Measurements from ENCODE around the gene ARPP21.
"Not testable (repeated sequence)": the region's sequence is repeated elsewhere in the genome, so short reads cannot be mapped to it uniquely, and the experiment has no call there.

ARPP21 gene

DNA sequence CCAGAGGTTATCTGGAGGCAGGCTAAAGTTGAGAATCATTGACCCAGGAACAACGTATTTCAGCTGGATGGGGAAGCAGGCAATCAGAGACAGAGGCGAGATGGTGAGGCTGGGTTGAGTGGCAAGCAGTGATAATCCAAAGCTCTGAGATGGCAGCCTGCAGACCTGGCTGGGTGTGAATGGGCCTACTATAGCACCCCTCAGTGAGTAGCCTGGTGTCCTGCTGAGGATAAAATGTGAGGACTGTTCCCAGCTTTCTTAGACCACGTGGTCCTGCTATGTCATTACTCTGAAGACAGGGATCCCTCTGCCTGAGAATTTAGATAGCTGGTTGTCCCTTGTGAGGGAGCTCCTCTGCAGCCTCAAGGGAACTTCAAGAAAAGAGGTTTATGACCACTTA, 141.5 kb downstream of the ARPP21 start:
- no peak for DNase-seq (ENCODE audit: low read depth)

DNA sequence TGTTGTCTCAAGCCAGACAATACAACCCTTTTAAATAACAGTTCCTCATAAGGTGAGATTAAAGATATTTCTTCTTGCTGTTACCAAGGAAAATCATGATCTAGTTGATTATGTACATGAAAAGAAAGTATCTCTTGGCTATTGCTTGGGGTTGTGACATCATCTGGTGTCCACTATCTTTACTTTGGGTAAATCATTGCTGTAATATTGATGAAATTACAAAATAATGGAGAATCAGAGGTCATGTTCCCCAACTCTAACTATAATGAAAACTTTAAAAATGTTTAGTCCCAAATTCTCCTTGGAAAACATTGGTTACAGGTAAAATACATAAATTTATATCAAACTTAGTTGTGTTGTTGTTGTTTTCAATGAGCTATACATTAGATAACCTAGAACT, 142.2 kb downstream of the ARPP21 start:
- DNase-seq (ENCODE audit: low read depth), result no peak

- DNase-seq (ENCODE audit: low read depth), result no peak
Observed at GRCh38 chr3:35782355-35782754, 143.0 kb downstream of the ARPP21 start.

DNA sequence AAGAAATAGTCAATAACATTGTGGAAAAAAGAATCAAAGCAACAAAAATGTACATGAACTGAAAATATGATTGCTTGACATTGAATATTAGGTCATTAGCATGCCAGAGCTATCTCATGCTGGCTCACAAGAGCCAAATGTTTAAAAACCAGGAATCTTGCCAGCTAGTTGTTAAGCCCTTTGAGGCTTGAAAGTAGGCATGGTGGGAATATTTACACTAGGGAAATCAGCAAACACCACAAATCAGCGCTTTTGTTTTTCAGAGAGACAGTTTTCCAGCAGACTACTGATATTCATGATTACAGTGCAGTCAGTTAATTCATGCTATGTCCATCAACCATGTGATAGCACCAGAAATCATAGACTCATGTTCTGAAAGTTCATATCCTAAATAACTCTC, 144.8 kb downstream of the ARPP21 start:
- no peak for DNase-seq (ENCODE audit: low read depth)

- no peak for DNase-seq (ENCODE audit: low read depth)
Observed at GRCh38 chr3:35785234-35785888, 146.0 kb downstream of the ARPP21 start.

DNA sequence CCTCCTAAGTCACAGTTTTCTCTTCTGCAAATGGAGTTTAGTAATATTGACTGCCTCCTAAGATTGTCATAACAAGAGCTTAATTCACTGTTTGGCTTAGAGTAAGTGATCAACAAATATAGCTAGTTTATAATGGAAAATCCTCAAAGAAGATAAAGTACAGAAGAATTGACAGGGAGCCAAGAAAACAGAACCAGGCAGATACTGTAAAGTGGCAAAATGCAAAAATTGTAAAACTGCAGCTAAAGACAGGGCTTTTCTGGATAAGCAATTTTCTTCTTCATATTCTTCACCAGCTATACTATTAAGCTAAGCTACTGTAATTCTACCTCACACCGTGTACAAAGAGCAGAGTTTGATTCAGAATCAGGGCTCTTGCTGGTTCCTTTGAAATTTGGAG, 148.6 kb downstream of the ARPP21 start:
- no peak for DNase-seq (ENCODE audit: low read depth)

DNA sequence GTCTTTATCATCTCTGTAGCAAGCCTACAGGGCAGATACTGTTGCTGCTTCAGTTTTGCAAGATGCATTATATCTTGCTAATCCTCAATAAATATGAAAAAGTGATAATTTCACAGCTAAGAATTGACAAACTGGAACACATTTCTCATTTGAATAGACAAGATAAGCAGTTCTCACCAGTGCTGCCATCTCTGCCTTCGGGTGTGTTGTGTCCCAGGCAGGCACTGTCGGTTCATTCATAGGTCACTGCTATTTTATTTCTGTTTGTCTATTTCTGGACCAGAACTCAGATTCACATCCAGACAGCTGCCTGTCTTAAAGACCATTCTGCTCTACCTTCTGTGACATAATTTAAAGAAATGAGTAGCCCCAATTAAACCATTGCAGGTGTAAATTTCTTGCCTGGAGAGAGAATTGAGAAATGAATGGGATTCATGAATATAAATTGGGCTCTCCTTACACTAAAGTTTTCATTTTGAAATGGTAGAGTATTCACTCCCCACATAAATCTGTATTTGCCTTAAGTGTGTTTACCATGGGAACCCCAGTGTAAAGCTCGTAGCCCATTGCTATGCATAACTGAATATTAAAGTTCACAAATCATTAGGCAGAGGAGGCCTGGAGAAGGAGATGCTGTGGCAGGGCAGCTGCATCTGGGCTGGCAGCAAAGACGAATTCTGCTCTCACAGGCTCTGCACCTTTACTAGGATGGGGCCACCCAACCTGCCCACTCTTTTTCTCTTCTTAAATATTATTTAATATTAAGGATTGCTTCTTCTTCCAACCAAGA, 149.9 kb downstream of the ARPP21 start:
- no peak for DNase-seq (ENCODE audit: low read depth)

- DNase-seq (ENCODE audit: low read depth), result no peak
Observed at GRCh38 chr3:35790764-35791163, 151.4 kb downstream of the ARPP21 start.

DNA sequence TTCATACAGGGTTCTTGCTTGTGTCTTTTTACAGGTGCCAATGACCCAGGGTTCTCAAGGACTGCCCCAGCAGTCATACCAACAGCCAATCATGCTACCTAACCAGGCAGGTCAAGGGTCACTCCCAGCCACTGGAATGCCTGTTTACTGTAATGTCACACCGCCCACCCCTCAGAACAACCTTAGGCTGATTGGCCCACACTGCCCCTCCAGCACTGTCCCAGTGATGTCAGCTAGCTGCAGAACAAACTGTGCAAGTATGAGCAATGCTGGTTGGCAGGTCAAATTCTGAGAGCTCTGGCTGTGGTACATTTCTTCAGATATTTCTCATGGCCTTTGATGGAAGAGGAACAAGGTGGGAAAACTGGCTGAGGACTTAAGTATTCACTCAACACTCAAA, 154.3 kb downstream of the ARPP21 start:
- DNase-seq (ENCODE audit: low read depth), result no peak

DNA sequence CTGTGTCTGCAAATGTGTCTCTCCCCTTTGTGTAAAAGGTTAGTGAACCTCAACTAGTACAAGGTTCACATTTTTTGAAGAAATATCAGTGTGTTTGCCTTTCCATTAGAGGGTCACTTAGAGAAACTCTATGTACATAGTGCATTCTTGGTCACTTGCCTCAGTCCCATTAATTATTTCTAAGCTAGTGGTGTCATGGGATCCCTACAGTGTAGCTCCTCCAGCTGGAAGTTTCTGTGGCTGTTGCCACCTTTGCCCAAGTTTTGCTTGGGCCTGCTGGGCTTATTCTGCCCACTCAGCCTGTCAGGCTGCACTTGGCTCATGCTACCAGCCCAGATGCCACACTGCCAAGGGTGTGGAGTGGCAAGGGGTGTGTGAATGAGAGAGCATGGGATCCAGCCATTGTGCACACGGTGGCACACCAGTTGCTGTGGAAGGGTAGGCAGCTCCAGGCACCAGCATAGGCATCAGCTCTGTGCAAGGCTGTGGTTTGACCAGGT, 161.7 kb downstream of the ARPP21 start:
- no peak for DNase-seq (ENCODE audit: low read depth)

DNA sequence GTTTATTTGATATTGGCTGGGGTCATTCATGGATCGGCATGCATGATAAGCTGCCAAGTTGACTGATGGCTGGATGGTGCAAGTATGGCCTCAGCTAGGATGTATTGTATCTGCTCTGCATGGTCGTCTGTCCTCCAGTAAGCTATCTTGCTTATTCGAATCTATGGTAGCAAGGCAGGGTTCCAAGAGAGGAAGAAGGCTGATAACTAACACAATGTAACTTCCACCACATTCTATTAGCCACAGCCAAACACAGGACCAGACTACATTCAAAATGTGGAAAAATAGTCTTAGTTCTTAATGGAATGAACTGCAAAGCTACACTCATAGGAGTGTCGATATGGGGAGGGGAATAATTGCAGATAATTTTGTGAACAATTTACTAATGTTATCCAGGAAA, 175.2 kb downstream of the ARPP21 start:
- DNase-seq (ENCODE audit: low read depth), result no peak

GRCh38 chr3:35815796-35816195, 176.5 kb downstream of the ARPP21 start:
- not testable (repeated sequence) for DNase-seq (ENCODE audit: low read depth)

DNA sequence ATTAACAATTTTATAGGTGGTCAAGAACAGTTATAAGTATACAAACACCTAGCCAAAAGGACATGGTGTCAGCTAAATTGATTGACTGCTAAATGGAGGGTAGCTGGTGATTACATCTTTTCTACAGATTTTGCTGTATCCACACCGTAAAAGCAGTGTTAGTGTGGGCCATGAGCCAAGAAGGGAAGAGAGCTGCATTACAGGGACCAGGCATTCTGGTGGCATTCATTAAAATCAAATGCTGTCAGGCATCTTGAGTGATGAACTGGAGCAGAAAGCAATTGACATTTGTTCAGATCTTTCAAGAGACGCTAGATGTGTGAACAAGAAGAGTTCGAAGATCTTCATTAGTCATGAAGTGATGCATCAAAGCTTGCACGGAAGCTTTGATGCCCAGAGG, 177.9 kb downstream of the ARPP21 start:
- no peak for DNase-seq (ENCODE audit: low read depth)

DNA sequence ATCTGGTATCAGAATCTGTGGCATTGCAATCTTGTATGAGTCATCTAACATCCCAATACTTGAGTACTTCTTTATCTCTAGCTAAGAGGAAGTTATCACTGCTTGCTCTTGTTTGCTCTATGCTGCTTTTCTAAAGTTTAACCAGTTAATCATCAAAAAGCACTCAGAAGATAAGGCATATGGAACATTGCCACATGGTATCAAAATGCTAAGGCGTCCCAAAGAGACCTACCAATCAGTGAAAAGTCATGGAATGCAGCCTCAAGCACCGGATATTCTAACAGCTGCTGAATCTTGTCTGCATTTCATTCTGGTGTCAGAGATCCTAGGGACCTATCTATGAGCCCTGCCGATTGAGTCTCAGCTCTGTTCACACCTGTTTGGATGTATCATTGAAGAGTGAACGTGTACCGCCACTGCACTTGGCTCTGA, 192.8 kb downstream of the ARPP21 start:
- no peak for DNase-seq (ENCODE audit: low read depth)

Measured in CMK (cell line).